Right hindlimb (tissue), 1 donor: ENCODE results near the gene POLD4.
A peak's percentile ranks its signal among the peaks of the same experiment; 100 is the strongest.

Experiments
- DNase-seq: peaks from one replicate; pipeline ENCODE4 v3.0.0-alpha.2; 2018

POLD4 gene

DNA sequence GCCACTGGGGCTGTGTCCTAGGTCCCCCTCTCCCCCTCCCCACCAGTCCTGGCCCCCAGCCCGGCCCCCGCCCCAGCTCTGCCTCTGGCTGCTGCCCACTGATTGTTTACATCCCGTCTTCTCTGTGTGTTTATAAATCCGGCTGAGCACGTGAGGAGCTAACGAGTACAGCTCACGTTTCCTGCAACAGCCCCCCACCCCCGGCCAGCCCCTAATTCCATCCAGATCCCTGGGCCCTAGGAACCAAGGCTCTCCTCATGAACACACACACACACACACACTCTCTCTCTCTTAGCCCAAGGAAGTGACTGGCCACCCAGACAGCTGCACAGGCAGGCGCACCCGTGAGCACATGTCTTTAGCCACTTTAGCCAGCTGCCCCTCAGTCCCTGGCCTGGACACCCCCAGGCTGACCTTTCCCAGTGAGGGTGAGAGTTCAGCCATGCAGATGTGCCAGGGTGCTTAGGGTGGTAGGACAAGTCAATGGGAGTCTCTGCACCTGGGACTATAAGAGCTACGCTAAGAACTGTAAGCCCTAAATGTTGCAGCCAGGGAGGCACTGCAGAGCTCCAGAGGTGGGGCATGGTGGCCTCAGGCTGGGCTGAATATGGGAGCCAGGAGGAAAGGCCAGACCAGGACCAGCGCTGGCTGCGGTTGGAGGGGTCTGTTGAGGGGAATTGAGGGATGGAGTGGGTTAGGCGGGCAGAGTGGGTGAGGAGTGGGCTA, 17.2 kb upstream of the POLD4 start:
- DNase-seq: peak; percentile 55

DNA sequence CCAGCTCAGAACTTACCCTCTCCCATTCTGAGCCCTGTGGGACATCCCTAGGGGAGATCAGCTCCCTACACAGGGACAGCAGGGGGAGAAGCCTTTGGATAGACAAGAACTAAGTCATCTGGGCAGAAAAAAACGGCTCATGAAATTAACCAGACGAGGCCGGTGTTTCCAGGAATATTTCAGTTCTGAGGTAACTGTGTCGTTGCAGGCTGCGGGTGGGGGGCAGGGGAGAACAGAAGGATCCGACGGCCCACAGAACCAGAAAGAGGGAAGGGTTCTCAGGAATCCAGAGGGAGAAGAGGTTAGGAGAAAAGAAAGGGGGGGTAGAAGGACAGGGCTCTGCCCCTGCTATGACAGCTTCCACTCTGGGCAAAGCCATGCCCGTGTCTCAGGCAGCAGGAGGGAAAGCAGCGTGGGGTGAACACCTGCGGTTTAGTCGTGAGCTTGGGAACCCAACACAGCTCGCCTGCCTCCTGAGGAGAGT, 16.5 kb upstream of the POLD4 start:
- no peak for DNase-seq

DNA sequence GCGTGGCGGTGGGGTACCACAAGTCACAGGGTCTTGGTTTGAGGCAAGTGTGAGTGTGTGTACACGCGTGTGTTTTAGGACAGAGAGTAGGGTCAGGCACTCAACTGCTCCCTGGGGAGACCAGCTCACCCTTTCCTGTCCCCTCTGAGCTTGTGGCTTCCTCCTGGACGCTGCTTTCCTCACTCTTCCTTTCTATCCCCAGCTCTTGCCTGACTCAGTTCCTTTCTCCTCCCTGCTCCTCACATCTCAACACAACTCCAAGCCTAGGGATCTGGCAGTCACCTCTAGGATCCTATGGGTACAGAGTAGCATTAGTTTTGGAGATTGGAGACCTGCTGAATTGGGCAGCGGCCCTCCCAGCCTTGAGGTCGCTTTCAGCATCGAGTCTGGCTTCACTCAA, 15.9 kb upstream of the POLD4 start:
- no peak for DNase-seq

GRCh38 chr11:67368621-67369020, 15.3 kb upstream of the POLD4 start:
- no peak for DNase-seq

DNA sequence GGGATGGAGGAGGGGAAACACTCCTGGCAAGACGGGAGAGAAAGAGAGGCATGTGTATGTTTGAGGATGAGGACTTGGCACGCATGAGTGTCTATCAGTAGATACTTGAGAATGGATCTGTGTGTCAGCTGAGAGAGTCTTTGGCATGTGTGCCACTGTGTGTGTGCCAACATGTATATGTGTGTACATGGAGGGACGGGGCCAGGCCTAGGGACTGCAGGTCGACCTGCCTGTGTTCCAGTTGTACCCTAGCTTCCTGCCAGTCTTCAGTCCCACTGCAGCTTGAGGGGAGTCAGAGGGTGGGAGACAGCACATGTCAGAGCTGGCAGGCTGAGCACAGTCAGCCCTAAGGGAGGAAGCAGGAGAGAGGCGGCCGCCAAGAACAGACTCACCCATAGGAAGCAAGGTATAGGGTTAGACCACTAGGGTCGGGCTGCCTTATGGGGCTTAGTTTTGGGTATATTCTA, 14.4 kb upstream of the POLD4 start:
- no peak for DNase-seq

GRCh38 chr11:67366961-67367760, 13.8 kb upstream of the POLD4 start:
- DNase-seq: peak; percentile 68

GRCh38 chr11:67366546-67366945, 13.2 kb upstream of the POLD4 start:
- DNase-seq: peak; percentile 83

DNA sequence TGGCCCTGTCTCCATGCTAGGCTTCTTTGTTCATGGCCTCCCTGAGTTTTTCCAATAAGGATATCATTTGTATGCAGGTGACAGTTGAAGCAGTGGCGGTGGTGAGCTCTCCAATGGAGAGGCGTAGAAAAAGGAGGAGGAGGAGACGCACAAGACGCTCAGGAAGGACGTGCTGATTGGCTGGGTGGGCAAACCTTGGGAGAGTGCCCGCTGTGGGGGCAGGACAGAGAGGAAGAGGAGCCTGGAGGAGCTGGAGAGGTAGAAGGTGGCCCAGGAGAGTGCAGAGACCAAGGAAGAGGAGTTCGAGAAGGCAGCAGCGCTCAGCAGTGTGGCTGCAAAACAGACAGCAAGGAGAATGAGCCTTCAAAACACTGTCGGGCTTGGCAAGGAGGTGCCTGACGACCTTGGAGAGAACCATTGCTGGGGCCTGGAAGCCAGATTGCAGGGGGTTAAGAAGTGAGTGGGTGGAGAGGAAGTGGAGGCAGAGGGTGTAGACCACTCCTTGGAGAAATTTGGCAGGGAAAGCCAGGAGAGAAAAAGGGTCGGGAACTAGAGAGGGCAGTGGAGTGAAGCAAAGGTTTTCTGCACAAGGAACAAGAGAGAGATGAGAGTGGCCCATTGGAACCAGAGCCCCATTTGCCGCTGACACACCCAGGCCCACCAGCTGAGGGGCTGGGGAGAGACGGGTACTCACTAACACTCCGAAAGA, 12.5 kb upstream of the POLD4 start:
- peak; percentile 47 for DNase-seq

DNA sequence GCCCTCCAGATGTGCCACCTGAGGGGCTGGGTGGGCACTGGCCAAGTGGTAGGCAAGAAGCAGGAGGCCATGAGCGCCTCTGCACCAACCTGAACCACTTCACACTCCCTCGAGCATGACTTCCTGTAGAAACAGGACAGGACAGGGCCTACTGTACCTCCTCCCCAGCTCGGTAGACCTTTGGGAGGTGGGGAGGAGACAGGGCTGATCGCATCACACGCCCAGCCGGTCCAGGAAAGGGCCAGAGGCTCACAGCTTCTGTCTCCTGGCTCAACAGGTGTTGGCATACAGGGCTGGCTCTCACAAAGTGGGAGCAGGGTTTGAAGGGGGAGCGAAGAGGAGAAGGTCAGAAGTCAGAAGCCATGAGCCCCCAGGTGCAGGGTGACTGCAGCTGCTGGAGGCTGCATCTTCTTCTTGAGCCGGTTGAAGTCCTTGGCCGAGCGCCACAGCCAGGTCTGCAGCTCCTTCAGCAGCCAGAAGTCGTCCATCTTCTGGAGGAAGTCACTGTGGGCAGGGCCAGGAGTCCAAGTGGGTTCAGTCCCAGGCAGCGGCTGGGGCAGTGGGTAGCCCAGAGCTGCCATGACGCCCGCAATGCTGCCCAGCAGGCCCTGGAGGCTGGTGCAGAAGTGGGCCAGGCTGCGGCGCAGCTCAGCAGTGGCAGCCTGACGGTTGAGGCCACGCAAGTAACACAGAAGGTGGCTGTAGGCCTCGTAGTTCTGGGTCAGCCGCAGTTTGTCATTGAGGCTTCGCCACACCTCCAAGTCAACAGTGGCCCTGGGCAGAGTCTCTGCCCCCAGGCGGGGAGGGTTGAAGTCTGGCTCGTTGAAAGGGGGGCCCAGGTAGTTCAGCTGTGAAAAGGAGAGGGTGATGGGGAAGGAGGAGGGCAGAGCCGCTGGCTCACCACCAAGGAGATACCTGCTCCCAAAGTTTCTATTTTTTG, 11.7 kb upstream of the POLD4 start:
- DNase-seq: no peak

- DNase-seq: no peak
These were observed 10.8 kb upstream of the POLD4 start for GRCh38 chr11:67364169-67364568.

DNA sequence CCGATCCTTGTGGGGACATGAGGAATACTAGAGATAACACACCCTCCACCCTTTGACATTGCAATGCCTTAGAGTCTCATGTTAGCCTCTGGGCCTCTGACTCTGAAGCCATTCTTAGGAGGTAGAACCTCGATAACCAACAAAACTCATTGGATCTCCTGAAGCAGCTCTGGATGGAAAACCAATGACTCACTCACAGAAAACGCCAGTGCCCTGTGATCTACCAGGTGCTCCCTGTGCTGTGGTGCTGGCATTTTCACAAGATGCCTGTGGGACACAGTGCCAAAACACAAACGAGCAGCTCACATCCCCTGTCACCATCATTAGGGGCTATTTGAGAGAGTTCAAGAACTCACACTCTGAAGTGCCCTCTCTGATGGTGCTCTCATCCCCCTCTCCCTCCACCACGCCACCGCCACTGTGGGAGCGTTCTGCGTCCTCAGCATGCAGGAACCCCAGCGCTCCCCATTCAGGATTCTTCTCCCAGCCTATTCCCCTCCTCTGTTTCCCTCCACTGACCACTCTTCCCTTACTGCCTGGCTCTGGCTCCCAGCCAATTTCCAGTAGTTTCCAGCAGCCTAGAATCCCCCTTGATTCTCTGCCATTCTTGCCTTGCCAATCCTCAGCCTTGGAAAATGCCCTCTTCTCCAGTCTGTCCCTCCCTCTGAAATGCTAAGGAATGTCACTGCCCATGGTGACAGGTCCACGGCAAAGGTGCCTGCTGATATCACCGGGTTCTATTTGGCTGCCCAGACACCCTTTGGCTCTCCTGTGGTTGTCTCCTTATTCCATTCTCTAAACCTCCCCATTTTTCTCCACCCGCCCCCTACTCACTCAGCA, 4.7 kb upstream of the POLD4 start:
- no peak for DNase-seq

DNA sequence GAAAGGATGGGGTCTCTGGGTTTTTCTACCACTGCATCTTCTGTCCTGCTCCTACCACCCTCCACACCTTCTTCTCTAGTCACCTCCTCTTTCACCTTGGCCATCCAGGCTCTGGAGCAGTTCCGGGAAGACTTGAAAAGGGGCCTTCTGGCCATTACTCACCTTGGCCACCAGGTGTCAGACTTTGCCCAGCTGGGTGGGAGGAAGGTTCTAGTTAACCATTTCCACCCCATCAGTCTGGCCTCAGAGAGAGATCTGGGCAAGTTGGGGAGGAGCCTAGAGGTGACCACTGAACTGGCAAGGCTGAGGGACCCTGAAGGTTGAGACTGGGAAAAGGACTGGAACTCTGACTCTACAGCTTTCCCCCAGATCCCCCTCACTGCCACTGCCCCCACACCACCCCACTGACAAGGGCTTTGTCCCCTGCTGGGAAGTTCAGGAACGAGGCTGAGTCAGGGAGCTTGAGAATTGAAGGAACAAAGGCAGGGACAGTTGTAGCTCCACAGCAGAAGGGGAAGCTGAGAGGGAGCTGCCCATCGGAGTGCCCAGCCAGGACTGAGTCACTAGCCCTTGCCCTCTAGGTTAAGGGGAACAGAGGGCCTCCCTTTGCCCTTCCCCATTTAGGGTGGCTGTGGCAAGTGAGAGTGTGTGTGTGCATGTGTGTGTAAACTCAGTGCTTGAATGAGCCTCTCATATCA, 3.7 kb upstream of the POLD4 start:
- DNase-seq: peak; percentile 68

DNA sequence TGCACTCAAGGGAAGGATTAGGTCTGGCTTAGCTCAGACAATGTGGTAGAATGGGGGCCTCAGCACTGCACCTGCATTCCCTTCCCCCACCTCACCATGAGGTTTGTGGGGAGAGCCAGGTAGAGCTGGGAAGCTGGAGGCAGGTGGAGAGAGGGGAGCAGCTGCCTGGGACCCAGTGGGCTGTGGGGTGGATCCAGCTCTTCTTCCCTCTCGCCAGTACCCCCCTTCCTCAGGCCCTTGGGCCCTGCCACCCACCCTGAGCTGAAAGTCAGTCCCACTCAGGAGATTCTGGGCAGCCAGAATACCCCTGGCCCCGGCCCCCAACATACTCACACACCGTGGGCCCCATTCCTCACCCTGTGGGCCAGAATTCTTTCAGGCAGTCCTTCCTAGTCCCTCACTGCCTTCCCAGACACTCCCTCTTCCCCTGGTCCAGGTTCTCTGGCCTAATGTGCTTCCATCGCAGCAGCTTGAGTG, 3.1 kb upstream of the POLD4 start:
- DNase-seq: no peak

GRCh38 chr11:67355794-67356386, 2.5 kb upstream of the POLD4 start:
- DNase-seq: no peak

DNA sequence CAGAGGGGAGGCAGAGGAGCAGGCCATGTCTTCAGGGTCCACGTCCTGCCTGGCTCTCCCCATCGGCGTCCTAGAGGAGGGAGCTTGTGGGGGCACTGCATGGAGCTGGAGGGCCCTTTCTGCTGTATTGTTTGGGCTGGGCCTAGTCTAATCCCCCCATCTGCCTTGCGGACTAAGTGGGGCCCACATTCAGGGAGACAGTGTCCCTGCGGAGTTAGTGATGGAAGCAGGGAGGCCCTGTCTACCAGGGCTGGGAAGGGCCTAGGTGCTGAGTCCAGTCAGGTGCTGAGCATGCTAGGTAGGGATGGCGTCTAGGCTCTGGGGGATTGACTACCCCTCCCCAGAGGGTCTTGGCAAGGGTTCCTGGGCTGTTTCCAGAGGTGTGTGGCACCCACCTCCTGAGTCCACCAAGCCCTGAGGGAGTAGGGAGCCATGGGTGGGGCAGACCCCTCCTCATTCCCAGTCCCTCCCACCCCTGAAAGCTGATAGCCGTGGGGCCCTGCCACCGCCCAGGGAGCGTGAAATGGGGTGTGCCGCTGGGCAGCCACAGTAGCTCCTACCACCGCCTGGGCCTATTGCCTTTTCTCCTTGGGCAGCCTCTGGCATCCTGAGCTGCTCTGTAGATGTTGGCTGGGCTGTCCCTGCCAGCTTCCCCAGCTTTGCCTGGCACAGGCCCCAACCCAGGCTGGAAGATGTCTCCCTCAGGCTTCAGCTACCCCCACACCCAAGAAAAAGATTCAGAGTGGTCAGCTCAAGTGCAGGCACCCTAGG, 1.9 kb upstream of the POLD4 start:
- DNase-seq: no peak

DNA sequence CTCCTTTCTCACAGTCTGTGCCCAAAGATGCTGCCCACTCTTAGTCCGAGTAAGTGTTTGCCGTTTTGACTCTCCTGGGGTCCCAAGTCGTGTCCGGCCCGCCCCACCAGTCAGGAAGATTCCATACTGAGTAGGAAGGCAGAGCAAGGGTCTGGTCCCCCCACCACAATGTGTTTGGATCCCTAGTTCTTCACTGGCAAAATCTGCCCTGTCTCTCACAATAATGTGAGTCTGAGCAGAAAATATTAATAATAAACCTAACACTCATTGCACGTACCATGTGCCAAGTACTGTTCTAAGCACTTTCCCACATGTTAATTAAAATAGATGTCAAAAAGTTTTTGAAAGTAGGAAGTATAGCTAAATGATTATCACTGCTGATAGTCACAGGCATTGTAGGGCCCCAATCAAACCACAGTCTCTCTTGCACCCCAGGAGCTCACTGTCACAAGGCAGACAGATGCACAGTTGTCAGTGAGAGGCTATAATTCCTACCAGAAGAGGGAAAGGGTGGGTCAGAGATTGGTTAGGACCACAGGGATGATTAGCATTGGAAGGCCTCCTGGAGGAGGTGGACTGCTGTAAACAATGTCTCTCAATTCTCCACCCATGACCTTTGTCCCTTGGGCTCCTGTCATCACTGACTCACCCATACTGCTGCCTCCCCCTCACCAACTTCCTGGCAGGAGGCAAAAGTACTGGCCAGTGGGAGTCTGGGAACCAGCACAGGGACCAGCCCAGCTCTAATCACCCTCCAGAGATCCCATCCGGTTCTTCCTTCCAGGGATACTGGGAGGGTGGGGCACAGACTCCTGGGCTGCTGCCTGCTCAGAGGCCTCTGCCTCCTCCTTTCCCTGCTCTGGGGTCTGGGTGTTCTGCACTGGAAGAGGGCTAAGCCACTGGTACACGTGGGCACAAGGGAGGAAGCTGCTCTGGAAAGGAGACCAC, 1.0 kb upstream of the POLD4 start:
- no peak for DNase-seq

- DNase-seq: peak; percentile 43
These were observed 615 bp downstream of the POLD4 start for GRCh38 chr11:67352546-67353316.
